PFSK-1 (cell line): ENCODE results near the gene ERBB4.

ENCODE experiments used
- FOXP2 ChIP-seq: optimal IDR thresholded peaks from 2 replicates; pipeline ENCODE3; 2011; ENCODE audit warnings: borderline replicate concordance, control low read depth, inconsistent platforms; ENCODE audit not compliant: insufficient read depth; ENCODE audit errors: extremely low read length, extremely low read depth
- POLR2AphosphoS5 ChIP-seq: IDR thresholded peaks from 2 replicates; pipeline ENCODE4 v1.6.1; 2012; ENCODE audit warnings: low read depth, mild to moderate bottlenecking, control low read depth, low read length, moderate library complexity
- REST ChIP-seq, 2 experiments: IDR thresholded peaks; 2 replicates each; pipeline versions ENCODE4 v1.6.1 to v1.8.0; 2011 to 2012; ENCODE audit warnings: low read depth in 2 of 2, low read length in 2 of 2, control low read depth in 1 of 2, inconsistent platforms in 1 of 2, mild to moderate bottlenecking in 1 of 2, moderate library complexity in 1 of 2; ENCODE audit not compliant: insufficient read depth in 1 of 2
- SIN3A ChIP-seq: IDR thresholded peaks from 2 replicates; pipeline ENCODE4 v1.6.1; 2012; ENCODE audit warnings: mild to moderate bottlenecking, low read length, moderate library complexity, borderline replicate concordance; ENCODE audit not compliant: insufficient read depth
- TAF1 ChIP-seq: IDR thresholded peaks from 2 replicates; pipeline ENCODE4 v1.6.1; 2012; ENCODE audit warnings: low read length, control low read depth, borderline replicate concordance; ENCODE audit not compliant: insufficient read depth

ERBB4 gene

GRCh38 chr2:211451642-211452041, 1087.0 kb downstream of the ERBB4 start:
- TF ChIP-seq REST (IDR thresholded peaks at IDR 0.05; ENCODE audit: insufficient read depth in 1 of 2, low read depth in 2 of 2, low read length in 2 of 2), result no peak
- TF ChIP-seq TAF1, result no peak
- no peak for TF ChIP-seq FOXP2
- no peak for TF ChIP-seq SIN3A
- TF ChIP-seq POLR2AphosphoS5, result no peak

- TF ChIP-seq REST (IDR thresholded peaks at IDR 0.05; ENCODE audit: insufficient read depth in 1 of 2, low read depth in 2 of 2, low read length in 2 of 2) (no peak), SIN3A (no peak), FOXP2 (no peak), POLR2AphosphoS5 (no peak), TAF1 (no peak)
Measured at GRCh38 chr2:211449819-211450218, 1088.8 kb downstream of the ERBB4 start.

GRCh38 chr2:211447548-211447947, 1091.1 kb downstream of the ERBB4 start:
- no peak for TF ChIP-seq FOXP2
- TF ChIP-seq TAF1, result no peak
- TF ChIP-seq POLR2AphosphoS5, result no peak
- no peak for TF ChIP-seq REST (IDR thresholded peaks at IDR 0.05; ENCODE audit: insufficient read depth in 1 of 2, low read depth in 2 of 2, low read length in 2 of 2)
- no peak for TF ChIP-seq SIN3A

GRCh38 chr2:211440107-211440506, 1098.5 kb downstream of the ERBB4 start:
- no peak for TF ChIP-seq POLR2AphosphoS5

- TF ChIP-seq TAF1 (no peak), SIN3A (no peak), FOXP2 (no peak), REST (IDR thresholded peaks at IDR 0.05; ENCODE audit: insufficient read depth in 1 of 2, low read depth in 2 of 2, low read length in 2 of 2) (no peak), POLR2AphosphoS5 (no peak)
Measured at GRCh38 chr2:211439011-211439410, 1099.6 kb downstream of the ERBB4 start.
